Measurements from ENCODE around the gene RAB3IP. TPM values are rescaled to one million over a fixed set of nuclear protein-coding genes. Genes with fewer than 3 reads are reported as not detected.

The RAB3IP gene
- total and polyA plus RNA-seq, 10 donors: 11.8 to 41.2 (median 18.4) TPM

DNA sequence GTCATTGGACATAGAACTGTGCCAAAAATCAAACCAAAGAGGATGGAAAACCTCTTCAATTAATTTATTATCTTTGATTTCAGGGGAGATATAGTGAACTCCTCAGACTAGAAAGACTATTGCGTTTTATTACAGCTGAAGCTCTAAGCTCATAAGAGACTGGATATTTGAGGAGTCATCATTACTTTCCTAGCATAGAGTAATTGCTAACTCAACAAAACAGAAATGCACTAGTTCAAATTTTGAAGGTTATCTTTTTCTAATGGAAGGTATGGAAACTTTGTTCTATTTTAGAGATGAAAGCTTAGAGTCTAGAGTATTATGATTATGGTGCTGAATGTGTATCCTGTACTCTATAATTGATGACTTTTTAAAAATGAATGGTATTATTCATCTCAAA, 34.3 kb upstream of the RAB3IP start:
- intact Hi-C loops (cut with DNase I; ENCODE audit: low total_unique reads): no loop called here
- Histone ChIP-seq H3K27me3 (replicated peaks in 1 of 7) (no peaks in the 10 kb centered on the region), H3K27ac (no peak overlapping the region), H3K9me3 (peaks cover 0 to 5% (median 0%) of the 10 kb centered on the region in 8 donors), H3K36me3 (no peaks in the 10 kb centered on the region), H3K4me1 (no peaks in the 10 kb centered on the region), H3K4me3 (no peak overlapping the region)
- 0% methylated on average over 1 of the region's 1 CpG for WGBS, 5 donors
- TF ChIP-seq POLR2A (IDR thresholded peaks at IDR 0.05): no peak
- TF ChIP-seq, protein P1, sequence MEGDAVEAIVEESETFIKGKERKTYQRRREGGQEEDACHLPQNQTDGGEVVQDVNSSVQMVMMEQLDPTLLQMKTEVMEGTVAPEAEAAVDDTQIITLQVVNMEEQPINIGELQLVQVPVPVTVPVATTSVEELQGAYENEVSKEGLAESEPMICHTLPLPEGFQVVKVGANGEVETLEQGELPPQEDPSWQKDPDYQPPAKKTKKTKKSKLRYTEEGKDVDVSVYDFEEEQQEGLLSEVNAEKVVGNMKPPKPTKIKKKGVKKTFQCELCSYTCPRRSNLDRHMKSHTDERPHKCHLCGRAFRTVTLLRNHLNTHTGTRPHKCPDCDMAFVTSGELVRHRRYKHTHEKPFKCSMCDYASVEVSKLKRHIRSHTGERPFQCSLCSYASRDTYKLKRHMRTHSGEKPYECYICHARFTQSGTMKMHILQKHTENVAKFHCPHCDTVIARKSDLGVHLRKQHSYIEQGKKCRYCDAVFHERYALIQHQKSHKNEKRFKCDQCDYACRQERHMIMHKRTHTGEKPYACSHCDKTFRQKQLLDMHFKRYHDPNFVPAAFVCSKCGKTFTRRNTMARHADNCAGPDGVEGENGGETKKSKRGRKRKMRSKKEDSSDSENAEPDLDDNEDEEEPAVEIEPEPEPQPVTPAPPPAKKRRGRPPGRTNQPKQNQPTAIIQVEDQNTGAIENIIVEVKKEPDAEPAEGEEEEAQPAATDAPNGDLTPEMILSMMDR (IDR thresholded peaks at IDR 0.05 in 8 of 11, conservative IDR thresholded peaks at IDR 0.05 in 3 of 11): no peak
- no peak for TF ChIP-seq POLR2AphosphoS5 (IDR thresholded peaks at IDR 0.05)
- DNase-seq: no peak

DNA sequence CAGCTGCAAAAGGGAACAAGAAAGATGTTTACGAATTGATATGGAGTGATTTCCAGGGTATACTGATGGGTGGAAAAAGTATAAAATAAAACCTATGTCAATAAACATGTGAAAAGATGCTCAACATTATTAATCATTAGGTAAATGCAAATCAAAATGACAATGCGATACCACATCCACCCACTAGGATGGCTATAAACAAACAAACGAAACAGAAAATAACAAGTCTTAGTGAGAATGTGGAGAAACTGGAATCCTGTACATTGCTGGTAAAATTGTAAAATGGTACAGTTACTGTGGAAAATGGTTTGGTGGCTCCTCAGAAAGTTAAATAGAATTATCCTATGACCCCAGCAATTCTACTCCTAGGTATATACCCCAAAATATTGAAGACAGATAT, 30.0 kb upstream of the RAB3IP start:
- H3K27me3 ChIP-seq (replicated peaks in 1 of 7): no peaks in the 10 kb centered on the region
- 90 to 97% (median 92%) methylated on average over 3 of the region's 3 CpGs for WGBS, 5 donors
- no peaks in the 10 kb centered on the region for H3K4me1 ChIP-seq
- H3K27ac ChIP-seq: no peak overlapping the region
- DNase-seq: no peak
- no peaks in the 10 kb centered on the region for H3K36me3 ChIP-seq
- TF ChIP-seq POLR2AphosphoS5 (IDR thresholded peaks at IDR 0.05) (no peak), POLR2A (IDR thresholded peaks at IDR 0.05) (no peak)
- TF ChIP-seq, protein P1 (IDR thresholded peaks at IDR 0.05 in 8 of 11, conservative IDR thresholded peaks at IDR 0.05 in 3 of 11): no peak
- H3K9me3 ChIP-seq: peaks cover 0 to 5% (median 0%) of the 10 kb centered on the region in 8 donors
- intact Hi-C loops (cut with DNase I; ENCODE audit: low total_unique reads): no loop called here
- H3K4me3 ChIP-seq: no peak overlapping the region

DNA sequence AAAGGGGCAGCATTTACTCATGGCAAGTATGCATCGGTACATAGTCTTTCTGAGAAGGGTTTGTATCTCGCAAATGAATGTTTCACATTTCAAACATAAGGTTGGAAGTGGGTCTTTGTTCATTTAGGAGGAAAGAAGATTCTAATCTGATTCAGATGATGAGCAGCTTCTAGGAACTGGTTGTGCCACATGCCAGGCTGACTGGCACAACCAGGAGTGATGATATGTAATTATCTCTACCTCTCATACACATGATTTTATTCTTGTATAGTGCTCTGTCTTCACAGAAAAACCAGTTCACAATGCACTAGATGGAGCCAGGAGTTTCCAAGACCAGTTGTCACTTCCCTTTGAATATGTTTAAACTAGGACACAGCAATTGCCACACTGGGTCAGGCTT, 25.8 kb upstream of the RAB3IP start:
- WGBS, 5 donors: 93 to 100% (median 95%) methylated on average over 2 of the region's 2 CpGs
- no peak for DNase-seq
- Histone ChIP-seq H3K27me3 (replicated peaks in 1 of 7) (peaks cover 0 to 4% (median 0%) of the 10 kb centered on the region in 7 donors), H3K9me3 (peaks cover 0 to 5% (median 0%) of the 10 kb centered on the region in 8 donors), H3K4me3 (no peak overlapping the region), H3K27ac (no peak overlapping the region), H3K4me1 (no peaks in the 10 kb centered on the region), H3K36me3 (no peaks in the 10 kb centered on the region)
- intact Hi-C loops (cut with DNase I; ENCODE audit: low total_unique reads): no loop called here
- TF ChIP-seq POLR2A (IDR thresholded peaks at IDR 0.05): no peak
- TF ChIP-seq, protein P1 (IDR thresholded peaks at IDR 0.05 in 8 of 11, conservative IDR thresholded peaks at IDR 0.05 in 3 of 11): no peak
- TF ChIP-seq POLR2AphosphoS5 (IDR thresholded peaks at IDR 0.05): no peak

DNA sequence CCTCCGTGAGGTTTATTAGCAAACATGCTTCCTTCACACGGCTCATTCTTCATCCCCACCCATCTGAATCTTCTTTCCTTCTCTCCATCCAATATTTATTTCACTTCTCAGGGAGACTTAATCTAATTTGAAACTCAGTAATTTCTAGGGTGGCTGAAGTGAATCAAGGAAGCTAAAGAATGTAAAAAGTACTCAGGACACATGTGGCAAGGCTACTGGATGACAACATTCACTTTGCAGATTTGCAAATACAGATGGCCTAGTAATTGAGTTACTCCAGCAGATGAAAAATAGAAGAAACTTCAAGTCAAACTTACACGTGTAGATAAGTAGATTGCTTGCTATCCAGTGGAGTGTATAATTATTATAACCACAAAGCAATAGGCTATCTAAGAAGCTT, 24.1 kb upstream of the RAB3IP start:
- intact Hi-C loops (cut with DNase I; ENCODE audit: low total_unique reads): no loop called here
- H3K9me3 ChIP-seq: no peaks in the 10 kb centered on the region
- WGBS, 5 donors: 79 to 91% (median 87%) methylated on average over 3 of the region's 3 CpGs
- H3K27me3 ChIP-seq (replicated peaks in 1 of 7): peaks cover 0 to 4% (median 0%) of the 10 kb centered on the region in 7 donors
- H3K4me3 ChIP-seq: no peak overlapping the region
- H3K4me1 ChIP-seq: no peaks in the 10 kb centered on the region
- no peak overlapping the region for H3K27ac ChIP-seq
- TF ChIP-seq POLR2AphosphoS5 (IDR thresholded peaks at IDR 0.05): no peak
- TF ChIP-seq POLR2A (IDR thresholded peaks at IDR 0.05): no peak
- TF ChIP-seq, protein P1 (IDR thresholded peaks at IDR 0.05 in 8 of 11, conservative IDR thresholded peaks at IDR 0.05 in 3 of 11): no peak
- no peak for DNase-seq
- H3K36me3 ChIP-seq: no peaks in the 10 kb centered on the region

All from spleen (tissue), 11 donors.